MCF 10A (cell line): ENCODE data around the gene LAMB3. TPM values are rescaled to one million over a fixed set of nuclear protein-coding genes. Genes with fewer than 3 reads are reported as not detected.

Source experiments
- BruUV-seq: library from RNA; stranded (reverse); fragments of 400-500 nt; replicated peaks from 2 replicates; lab custom pipeline; 2021; lab: Mats Ljungman, UMichigan
- CTCF ChIA-PET: fragments of 300-600 bp; sonication (Branson Sonifier 250); formaldehyde crosslinking; extraction: SDS; loops from one replicate; lab custom pipeline; 2021; ENCODE audit warnings: antibody characterized with exemption, inconsistent platforms; lab: Yijun Ruan, JAX
- POLR2A ChIA-PET: fragments of 300-600, 350-650 bp; sonication (Branson Sonifier 250); formaldehyde crosslinking; extraction: SDS; loops from one replicate; lab custom pipeline; 2020; ENCODE audit warnings: antibody characterized with exemption, inconsistent platforms; lab: Yijun Ruan, JAX
- DNase-seq: peaks from one replicate; pipeline ENCODE4 v3.0.0-alpha.2; 2018; ENCODE audit not compliant: unreplicated experiment
- H3K27ac Mint-ChIP-seq: one replicate; pipeline ENCODE4 v1.8.0; 2022; ENCODE audit warnings: mild to moderate bottlenecking, low read depth, mixed read lengths; ENCODE audit not compliant: unreplicated experiment
- H3K27me3 Mint-ChIP-seq: one replicate; pipeline ENCODE4 v1.8.0; 2022; ENCODE audit warnings: mixed read lengths; ENCODE audit not compliant: insufficient read depth, unreplicated experiment
- H3K36me3 Mint-ChIP-seq: one replicate; pipeline ENCODE4 v1.8.0; 2022; ENCODE audit warnings: mild to moderate bottlenecking, moderate library complexity, mixed read lengths; ENCODE audit not compliant: insufficient read depth, unreplicated experiment
- H3K4me1 Mint-ChIP-seq: one replicate; pipeline ENCODE4 v1.8.0; 2022; ENCODE audit warnings: mixed read lengths; ENCODE audit not compliant: insufficient read depth, unreplicated experiment
- H3K4me3 Mint-ChIP-seq: one replicate; pipeline ENCODE4 v1.8.0; 2022; ENCODE audit warnings: mild to moderate bottlenecking, moderate library complexity, mixed read lengths; ENCODE audit not compliant: unreplicated experiment
- H3K9me3 Mint-ChIP-seq: one replicate; pipeline ENCODE4 v1.8.0; 2022; ENCODE audit warnings: mixed read lengths; ENCODE audit not compliant: unreplicated experiment
- intact Hi-C: fragments of 100-400 bp; cut with micrococcal nuclease; formaldehyde crosslinking; loops from 2 replicates; pipeline ENCODE4 v1.14.1; 2022
- total RNA-seq: library from RNA; stranded (reverse); gene quantifications from 2 replicates; pipeline ENCODE4 v1.2.3, GENCODE V29; 2022
- TF ChIP-seq, protein P1 (sequence below): fragments of 200-600 bp; IDR thresholded peaks from one replicate; pipeline ENCODE4 v1.8.0; 2022; ENCODE audit warnings: antibody characterized with exemption, mild to moderate bottlenecking; ENCODE audit not compliant: unreplicated experiment

LAMB3 gene
- total RNA-seq, 1 experiment from 2014 or later = 1,572 TPM

DNA sequence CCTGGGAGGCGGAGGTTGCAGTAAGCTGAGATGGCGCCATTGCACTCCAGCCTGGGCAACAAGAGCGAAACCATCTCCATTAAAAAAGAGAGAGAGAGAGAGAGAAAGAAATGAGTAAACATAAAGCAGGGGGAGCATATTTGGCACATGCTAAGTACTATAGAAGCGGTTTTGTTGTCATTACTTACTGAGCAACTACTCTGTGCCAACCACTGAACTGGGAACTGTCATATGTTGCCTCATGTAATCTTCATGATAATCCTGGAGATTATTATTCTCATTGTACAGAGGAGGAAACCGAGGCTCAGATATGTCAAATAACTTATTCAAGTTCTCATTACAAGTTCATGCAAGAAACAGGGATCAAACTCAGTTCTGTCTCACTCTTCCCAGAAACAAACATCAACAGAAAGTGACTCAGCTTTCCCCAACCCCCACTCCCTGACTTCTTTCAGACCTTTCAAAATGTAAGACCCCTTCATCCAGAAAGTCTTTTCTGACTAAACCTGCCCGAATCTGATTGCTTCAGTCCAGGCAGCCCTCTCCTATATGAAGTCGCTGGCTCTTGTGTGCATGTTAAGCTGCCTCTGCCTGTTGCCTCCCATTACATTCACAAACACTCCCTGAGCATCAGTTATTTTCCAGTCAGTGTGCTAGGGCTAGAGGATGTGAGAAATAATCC, 23.5 kb downstream of the LAMB3 start:
- Mint-ChIP-seq H3K27ac (no peak overlapping the region), H3K27me3 (no peaks in the 10 kb centered on the region), H3K36me3 (peaks cover 100% of the 10 kb centered on the region), H3K9me3 (no peaks in the 10 kb centered on the region), H3K4me1 (peaks cover 36% of the 10 kb centered on the region), H3K4me3 (no peak overlapping the region)
- TF ChIP-seq, protein P1, sequence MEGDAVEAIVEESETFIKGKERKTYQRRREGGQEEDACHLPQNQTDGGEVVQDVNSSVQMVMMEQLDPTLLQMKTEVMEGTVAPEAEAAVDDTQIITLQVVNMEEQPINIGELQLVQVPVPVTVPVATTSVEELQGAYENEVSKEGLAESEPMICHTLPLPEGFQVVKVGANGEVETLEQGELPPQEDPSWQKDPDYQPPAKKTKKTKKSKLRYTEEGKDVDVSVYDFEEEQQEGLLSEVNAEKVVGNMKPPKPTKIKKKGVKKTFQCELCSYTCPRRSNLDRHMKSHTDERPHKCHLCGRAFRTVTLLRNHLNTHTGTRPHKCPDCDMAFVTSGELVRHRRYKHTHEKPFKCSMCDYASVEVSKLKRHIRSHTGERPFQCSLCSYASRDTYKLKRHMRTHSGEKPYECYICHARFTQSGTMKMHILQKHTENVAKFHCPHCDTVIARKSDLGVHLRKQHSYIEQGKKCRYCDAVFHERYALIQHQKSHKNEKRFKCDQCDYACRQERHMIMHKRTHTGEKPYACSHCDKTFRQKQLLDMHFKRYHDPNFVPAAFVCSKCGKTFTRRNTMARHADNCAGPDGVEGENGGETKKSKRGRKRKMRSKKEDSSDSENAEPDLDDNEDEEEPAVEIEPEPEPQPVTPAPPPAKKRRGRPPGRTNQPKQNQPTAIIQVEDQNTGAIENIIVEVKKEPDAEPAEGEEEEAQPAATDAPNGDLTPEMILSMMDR = no peak
- CTCF ChIA-PET = interaction anchor here (0.7 to 10.9 kb wide), 16 partner anchors 10 to 169 kb away, joined by 3 to 140 read pairs (median 7); partner anchors contain the start of gene LAMB3
- BruUV-seq = TSS peak; percentile 11
- intact Hi-C loops = no loop called here
- no peak for DNase-seq
- POLR2A ChIA-PET = interaction anchor here (1.1 to 5.9 kb wide), 9 partner anchors 10 to 61 kb away, joined by 3 to 52 read pairs (median 3); no protein-coding TSS in a partner anchor

DNA sequence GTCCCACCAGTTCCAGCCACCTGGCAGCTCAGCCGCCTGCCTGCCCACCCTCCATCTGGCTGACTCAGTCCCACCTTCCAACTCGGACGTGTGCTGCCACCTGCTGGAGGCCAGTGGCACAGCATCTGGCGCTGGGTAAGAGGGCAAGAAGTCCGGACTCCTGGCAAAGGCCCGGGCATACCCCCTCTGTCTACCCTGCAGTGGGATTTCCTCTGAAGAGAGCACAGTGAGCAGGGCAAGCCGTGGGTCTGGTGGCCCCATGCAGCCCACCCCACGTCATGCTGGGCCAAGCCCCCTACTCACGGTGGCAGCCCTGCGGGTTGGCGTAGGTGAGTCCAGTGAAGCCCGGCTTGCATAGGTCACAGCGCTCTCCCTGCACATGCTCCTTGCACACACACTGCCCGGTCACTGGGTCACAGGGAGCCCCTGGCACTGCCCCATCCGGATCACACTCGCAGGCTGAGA, 24.5 kb downstream of the LAMB3 start:
- intact Hi-C loops = loop anchor here (1.0 to 2.0 kb wide), 2 partner anchors 25 to 51 kb away; no protein-coding TSS in a partner anchor
- H3K36me3 Mint-ChIP-seq = peaks cover 100% of the 10 kb centered on the region
- H3K9me3 Mint-ChIP-seq = no peaks in the 10 kb centered on the region
- H3K27me3 Mint-ChIP-seq = no peaks in the 10 kb centered on the region
- H3K27ac Mint-ChIP-seq = peak overlapping the region; percentile 11
- POLR2A ChIA-PET = interaction anchor here (1.2 to 5.9 kb wide), 3 partner anchors 10 to 60 kb away, joined by 3 to 52 read pairs (median 7); no protein-coding TSS in a partner anchor
- H3K4me3 Mint-ChIP-seq = no peak overlapping the region
- CTCF ChIA-PET = interaction anchor here (0.7 to 10.9 kb wide), 31 partner anchors 9 to 202 kb away, joined by 3 to 140 read pairs (median 5); no protein-coding TSS in a partner anchor
- peak; percentile 84 for DNase-seq
- no TSS peak for BruUV-seq
- peaks cover 40% of the 10 kb centered on the region for H3K4me1 Mint-ChIP-seq
- TF ChIP-seq, protein P1 = peak; percentile 99

DNA sequence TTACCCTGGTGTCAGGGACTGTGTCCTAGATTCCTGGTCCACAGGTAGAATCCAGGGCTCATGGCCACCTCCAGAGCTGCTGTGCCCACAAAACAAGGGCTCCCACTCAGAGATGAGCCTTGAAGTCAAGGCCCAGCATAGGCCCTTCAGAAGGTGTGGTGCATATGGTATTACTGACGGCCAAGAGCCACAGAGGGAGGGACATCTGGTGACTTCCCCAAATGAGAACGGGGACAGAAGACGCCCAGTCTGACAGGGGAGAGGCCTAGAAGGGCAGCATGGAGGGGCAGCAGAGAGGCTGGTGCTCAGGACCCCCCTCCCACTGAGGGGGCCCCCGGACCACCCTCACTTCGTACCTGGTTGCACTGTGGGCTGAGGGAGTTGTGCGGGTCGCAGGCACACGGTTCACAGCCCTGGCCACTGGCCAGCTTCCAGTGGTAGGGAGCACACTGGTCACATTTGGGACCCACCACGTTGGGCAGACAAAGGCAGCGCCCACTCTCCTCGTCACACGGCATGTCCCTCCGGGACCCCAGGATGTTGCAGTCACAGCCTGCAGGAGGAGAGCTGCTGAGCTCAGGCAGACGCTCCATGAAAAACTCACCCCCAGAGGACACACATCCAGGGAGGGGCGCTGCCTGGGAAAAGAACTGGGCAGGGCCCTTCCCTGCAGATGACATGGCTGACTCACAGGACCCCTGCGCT, 25.0 kb downstream of the LAMB3 start:
- no peaks in the 10 kb centered on the region for H3K9me3 Mint-ChIP-seq
- CTCF ChIA-PET = interaction anchor here (0.6 to 10.9 kb wide), 32 partner anchors 8 to 202 kb away, joined by 3 to 140 read pairs (median 5); no protein-coding TSS in a partner anchor
- BruUV-seq = no TSS peak
- POLR2A ChIA-PET = interaction anchor here (1.2 to 5.9 kb wide), 2 partner anchors 10 to 60 kb away, joined by 3 to 52 read pairs; no protein-coding TSS in a partner anchor
- H3K4me3 Mint-ChIP-seq = no peak overlapping the region
- DNase-seq = no peak
- H3K4me1 Mint-ChIP-seq = peaks cover 46% of the 10 kb centered on the region
- TF ChIP-seq, protein P1 = no peak
- H3K36me3 Mint-ChIP-seq = peaks cover 100% of the 10 kb centered on the region
- intact Hi-C loops = loop anchor here (1.0 to 2.0 kb wide), 2 partner anchors 25 to 50 kb away; no protein-coding TSS in a partner anchor
- no peaks in the 10 kb centered on the region for H3K27me3 Mint-ChIP-seq
- H3K27ac Mint-ChIP-seq = peak overlapping the region; percentile 11
